Non-pigmented ciliary epithelial cell (primary cell): ENCODE results near the gene KRTAP5-2.

Experiments
- DNase-seq: peaks from one replicate; pipeline ENCODE4 v3.0.0-alpha.2; 2010; ENCODE audit warnings: low read depth

The KRTAP5-2 gene

DNA sequence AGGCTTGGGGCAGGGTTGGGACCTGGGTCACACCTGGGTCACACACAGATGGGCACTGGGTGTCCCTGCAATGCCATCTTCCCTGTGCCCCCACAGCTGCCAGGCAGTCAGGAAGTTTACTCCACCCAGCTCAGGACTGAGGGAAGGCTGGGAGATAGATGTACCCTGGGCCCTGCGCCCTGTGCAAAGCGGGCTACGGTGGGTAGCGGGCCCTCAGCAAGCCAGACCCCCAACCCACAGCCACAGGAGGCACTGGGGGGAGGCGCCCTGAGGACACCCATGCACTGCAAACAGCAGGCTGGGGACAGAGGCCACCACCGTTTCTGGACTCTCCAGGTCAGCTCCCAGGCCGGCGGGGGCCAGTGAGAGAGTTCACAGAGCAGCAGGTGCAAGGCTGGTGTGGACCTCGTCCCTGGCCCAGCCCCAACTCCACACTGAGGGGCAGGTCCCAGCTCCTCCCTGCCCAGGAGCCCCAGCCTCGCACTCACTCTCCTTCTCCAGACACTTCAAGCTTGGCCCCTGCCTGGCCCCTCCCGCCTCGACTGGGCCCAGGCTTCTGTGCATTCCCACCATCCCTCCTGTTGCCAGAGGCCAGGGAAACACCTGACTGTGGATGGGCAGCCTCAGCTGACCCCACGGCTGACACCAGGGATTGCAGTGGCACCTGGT is 30.9 kb downstream of the KRTAP5-2 start:
- DNase-seq, result no peak

DNA sequence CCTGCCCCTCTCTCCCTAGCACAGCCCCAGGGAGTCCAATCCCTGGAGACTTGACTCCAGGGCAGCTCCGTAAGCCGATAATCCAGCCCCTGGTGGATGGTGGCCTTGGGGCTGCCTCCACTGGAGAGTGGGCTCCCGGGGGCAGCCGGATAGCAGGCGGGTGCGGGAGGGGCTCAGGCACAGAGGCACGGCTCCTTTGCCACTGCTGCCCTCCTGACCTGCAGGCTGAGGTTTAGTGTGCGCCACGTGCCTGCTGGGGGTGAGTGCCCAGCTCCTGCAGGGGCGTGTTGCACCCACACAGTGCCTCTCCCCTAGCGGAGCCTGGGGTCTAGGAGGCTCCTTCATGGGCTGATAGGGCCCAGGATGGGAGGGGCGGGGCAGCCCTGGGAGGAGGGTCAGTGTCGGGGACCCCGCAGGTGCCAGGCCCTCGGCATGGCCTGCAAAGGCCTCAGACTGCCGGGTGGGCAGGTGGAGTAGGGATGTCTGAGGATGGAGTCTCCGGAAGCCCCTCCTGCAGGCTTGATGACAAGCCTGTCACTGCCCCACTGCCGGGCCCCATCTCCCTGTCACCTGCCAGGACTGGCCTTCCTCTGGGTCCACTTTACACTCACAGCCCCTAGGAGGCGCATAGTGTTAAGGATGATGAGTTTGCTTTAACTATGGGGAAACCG is 31.6 kb downstream of the KRTAP5-2 start:
- no peak for DNase-seq

DNA sequence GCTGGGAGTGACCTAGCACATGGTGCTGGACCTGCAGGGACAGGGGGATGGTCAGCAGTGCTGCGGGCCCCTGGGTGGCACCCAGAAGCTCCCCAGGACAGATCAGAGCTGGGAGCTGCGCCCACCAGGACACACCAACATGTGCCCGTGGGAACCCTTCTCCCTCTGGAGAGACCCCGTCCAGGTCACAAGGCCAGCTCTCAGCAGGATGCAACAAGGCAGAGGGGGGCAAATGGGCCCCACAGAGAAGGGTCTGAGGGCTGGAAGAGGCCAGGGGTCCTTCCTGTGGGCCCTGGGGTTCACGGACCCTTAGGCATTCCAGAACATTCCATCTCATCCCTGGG is 32.2 kb downstream of the KRTAP5-2 start:
- DNase-seq, result no peak

- no peak for DNase-seq
Measured at GRCh38 chr11:1565173-1565903, 32.8 kb downstream of the KRTAP5-2 start.

DNA sequence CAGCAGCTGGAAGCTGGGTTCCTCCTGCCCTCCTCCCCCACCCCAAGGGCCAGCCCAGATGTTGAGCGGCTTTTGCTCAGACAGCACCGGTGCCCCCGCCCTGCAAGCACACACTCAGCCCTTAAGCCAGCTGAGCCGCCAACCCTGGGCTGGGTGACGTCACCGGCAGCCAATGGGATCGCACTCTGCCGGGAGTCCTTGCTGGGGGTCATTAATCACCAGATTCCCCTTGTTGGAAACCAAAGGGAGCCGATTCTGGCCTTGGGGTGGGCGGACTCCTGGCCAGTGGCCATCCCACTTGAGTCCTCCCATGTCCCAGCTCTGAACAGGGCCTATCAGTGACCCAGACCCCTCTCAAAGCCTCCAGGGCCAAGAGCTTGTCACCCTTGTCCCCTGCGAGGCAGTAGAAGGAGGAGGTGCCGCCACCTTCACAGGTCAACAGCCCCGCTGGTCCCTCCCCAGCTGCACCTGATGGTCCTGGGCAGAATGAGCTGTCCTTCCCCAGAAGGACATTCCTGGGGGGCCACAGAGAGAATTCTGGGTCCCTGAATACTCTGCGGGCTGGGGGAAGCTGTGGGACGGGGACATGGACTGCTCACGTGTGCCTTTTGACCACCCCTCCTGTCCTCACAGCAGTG is 33.4 kb downstream of the KRTAP5-2 start:
- peak; percentile 70 for DNase-seq

- DNase-seq, result no peak
Measured at GRCh38 chr11:1563697-1564534, 34.2 kb downstream of the KRTAP5-2 start.

- DNase-seq, result no peak
Measured at GRCh38 chr11:1563149-1563638, 34.9 kb downstream of the KRTAP5-2 start.

DNA sequence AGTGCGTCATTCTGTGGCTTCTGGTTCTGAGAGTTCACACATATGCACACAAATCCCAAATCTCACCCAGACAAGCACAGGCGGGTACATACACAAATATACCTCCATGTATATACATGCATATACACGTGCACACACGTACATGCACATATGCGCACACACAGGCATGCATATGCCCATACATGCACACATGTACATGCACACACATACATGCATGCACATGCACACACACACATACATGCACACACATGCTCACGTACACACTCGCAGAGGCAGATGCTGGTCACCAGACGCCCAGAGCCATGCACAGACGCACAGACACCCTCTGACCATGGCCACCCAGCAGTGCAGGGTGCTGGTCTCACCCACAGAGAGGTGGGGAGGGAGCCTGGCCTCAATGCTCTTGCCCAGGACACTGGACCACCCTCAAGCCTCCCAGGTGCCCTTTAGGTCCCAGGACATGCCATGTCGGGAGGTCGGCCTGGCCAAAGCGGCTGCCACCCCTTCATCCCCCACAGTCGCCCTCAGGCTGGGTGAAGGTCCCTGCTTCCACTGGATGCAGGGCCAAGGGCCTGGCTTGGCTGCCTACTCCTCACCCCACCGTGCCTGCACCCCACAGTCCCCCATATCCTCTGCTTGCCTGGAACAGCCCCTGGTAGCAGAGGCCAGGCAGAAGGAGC is 35.5 kb downstream of the KRTAP5-2 start:
- DNase-seq, result no peak

- DNase-seq, result no peak
Measured at GRCh38 chr11:1561955-1562354, 36.1 kb downstream of the KRTAP5-2 start.

- DNase-seq, result no peak
Measured at GRCh38 chr11:1561266-1561665, 36.8 kb downstream of the KRTAP5-2 start.

DNA sequence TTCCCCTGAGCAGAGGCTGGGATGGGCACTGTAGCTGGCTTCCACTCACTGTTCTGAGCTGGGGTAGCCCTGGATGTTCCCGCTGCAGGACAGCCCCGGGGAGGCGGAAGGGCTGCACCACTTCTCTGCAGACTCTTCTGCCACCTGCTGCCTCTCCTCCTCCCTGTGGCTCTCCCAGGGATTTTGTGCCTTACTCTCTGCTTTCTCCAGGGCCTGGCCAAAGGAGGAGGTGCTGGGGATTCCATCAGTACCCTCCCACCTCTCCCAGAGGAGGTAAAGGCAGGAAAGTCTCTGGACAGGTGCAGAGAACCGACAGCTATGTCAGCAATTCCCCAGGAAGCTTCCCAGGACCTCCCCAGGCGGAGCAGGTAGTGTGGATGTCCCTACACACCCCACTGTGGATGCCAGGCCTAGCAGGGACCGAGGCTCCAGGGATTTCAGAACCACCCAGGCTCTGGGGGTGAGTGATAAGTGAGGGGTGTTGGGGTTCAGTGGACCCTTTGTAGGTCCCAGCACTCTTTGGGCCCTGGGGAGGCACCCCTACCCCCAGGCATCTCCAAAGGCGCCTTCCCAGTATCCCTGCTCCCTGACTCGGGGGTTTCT is 37.3 kb downstream of the KRTAP5-2 start:
- DNase-seq, result no peak

DNA sequence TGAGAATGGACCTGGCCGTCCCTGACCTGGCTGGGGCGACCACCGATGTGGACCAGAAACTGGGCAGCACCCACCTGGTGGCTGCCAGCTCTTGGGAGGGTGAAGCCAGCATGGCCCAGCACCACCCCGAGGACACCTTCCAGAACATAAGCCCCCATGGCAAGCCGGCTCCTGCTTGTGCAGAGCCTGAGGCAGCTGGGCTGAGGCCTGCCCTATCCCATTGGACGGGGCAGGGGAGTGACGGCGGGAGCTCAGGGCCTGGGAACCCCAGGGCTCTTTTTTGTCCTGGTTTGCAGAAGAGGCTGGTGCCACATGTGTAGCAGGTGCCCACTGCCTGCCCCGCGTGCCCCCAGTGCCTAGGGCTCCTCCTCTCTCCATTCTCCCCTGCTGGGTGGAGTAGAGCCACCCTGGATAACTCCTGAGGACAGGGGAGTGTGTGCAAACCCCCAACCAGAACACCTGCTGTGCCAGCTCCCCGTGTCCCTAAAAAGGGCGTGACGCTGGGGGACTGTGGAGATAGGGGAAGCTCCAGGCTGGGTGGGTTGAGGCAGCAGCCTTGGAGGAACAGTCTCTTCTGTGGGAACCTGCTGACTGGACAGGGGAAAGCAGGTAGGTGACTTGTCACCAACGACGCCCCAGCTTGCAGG is 38.0 kb downstream of the KRTAP5-2 start:
- DNase-seq, result no peak

GRCh38 chr11:1559111-1559951 is 38.8 kb downstream of the KRTAP5-2 start:
- DNase-seq, result no peak

- DNase-seq, result no peak
Measured at GRCh38 chr11:1558775-1559110, 39.4 kb downstream of the KRTAP5-2 start.

DNA sequence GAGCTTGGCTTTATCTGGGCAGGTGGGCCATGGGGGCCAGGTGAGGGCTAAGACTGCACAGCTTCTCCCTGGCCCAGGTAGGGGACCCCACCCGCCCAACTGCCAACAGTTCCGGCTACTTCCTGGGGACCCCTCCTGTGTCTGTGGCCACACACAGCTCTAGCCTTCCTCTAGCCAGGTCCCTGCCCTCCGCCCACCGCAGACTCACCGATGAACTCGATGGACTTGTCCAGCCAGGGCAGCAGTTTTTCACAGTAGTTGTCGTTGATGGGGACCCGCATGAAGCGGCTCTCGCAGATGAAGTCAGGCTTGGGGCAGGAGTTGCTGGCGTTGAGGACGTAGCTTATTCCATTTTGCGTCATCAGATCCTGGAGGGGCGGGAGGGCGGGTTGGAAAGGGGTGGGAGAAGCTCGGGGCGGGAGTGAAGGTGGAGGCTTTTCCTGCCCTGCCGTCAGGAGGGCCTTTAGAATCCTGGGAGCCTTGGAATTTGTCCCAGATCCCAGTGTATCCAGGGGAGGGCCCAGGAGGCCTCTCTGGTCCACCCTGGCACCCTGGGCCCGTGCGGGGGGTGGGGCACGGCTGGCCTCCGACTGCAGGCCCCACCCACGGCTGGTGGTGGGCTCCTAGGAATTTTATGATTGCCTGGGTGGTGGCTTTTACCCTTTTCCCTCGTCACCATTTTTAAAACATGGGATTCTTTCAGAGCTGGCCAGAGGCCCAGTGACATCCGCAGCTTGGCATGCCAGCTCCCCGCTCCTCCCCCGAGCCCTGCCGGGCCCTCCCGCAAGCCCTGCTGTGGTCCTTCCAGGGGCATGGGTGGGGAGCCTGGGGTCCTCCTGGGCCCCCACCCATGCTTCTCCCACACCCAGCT is 40.0 kb downstream of the KRTAP5-2 start:
- no peak for DNase-seq

DNA sequence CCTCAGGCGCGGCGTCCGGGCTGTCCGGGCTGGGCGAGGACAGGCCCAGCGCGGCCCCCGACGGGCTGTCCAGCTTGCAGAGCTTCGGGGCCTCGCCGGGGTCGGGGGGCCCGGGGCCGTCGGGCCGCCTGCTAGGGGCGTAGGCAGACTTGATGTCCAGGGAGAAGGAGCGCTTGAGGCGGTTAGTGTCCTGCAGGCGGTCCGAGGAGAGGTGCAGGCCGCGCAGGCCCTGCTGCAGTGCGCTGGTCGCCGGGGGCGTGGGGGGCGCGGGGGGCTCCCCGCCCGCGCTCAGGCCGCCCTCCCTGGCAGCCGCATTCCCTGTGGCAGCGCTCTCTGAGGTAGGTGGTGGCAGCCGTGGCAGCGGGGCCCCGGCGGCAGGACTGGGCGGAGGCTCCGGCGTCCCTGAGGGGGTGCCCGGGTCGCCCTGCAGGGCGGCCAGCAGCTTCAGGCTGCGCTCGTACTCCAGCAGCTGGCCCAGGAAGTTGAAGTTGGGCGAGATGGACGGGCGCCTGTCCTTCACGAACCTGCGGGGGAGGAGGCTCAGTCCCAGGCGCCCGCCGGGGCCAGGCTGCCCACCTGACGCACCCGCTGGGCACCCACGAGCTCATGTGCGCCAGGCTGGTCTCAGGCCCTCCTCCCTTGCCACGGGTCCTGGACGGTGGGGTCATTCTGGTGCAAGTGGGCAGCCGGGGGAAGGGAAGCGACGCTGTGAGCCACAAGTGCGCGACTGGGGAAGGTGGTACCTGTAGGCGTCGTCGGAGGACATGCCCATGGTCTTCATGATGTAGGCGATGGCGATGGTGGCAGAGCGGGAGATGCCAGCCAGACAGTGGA is 40.8 kb downstream of the KRTAP5-2 start:
- DNase-seq, result no peak

DNA sequence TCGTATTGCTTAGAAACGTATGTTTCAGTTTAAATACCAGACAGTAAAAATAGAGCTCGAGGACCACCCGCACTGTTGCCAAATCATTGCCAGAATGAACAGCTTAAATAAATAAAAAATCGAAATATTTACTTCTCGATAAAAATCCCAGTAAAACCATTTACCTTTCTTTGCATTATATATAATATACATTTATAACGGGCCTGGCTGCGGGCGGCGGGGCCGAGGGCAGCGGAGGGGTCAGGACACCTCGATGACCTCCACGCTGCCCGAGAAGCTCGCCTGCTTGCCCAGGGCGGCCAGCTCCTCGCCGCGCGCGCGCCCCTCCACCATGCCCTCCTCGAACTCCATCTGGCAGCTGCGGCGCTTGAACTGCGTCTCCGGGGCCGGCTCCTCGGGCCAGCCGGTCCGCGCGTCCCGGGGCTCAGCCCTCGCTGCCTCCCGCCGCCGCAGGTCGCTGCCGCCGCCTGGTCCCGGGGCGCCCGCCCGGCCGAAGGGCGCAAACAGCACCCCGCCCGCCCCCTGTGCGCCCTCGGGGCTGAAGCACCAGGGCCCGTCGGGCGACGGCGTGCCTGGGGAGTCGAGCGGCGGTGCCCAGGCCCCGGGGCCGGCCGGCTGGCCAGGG is 41.7 kb downstream of the KRTAP5-2 start:
- no peak for DNase-seq
